Stimulated activated naive CD8-positive, alpha-beta T cell treated with anti-CD3 and anti-CD28 coated beads, Interleukin-15, Interleukin-2, amounts not matched to agents 100 U/mL and 50 U/mL, for 24 hours (primary cell): ENCODE results near the gene SYNDIG1.

Experiments used
- ATAC-seq: fragments of 150-1000 bp; cut with Tn5 transposase; one replicate; pipeline ENCODE4 v1.10.0; 2021
- DNase-seq: peaks from one replicate; pipeline ENCODE4 v3.0.0; 2021

The SYNDIG1 gene

GRCh38 chr20:24662322-24662721 is 192.9 kb downstream of the SYNDIG1 start:
- no peak for DNase-seq
- ATAC-seq: no peak

DNA sequence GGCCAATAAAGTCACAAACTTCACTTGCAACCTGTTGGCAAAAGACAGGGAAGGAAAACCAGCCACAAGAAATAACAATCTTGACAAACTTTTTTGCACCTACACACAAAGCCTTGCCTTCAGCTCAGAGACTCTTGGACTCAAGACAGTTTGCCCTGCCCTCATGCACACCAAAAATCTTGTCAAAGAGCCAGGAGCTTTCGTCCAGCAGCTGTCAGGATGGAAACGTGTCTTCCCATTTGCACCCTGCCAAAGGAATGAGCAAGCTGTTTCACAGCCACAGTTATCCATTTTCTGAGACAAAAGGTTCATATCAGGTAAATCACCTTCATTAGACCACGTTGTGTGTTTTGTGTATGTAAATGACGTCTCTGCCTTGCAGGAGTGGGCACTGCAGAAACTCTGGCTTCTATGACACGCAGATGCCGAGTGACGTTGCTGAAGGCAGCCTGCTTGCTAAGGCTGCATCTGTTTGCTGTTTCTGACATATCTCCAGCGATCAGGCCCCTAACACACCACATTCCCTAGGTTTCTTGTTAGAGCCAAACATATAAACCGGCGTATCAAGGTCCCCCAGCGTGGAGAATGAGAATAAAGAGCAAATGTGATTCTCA is 193.4 kb downstream of the SYNDIG1 start:
- DNase-seq (no peak), ATAC-seq (no peak)

- ATAC-seq (no peak), DNase-seq (no peak)
Measured at GRCh38 chr20:24663496-24663895, 194.1 kb downstream of the SYNDIG1 start.

- ATAC-seq (no peak), DNase-seq (no peak)
Measured at GRCh38 chr20:24664266-24664986, 195.0 kb downstream of the SYNDIG1 start.

DNA sequence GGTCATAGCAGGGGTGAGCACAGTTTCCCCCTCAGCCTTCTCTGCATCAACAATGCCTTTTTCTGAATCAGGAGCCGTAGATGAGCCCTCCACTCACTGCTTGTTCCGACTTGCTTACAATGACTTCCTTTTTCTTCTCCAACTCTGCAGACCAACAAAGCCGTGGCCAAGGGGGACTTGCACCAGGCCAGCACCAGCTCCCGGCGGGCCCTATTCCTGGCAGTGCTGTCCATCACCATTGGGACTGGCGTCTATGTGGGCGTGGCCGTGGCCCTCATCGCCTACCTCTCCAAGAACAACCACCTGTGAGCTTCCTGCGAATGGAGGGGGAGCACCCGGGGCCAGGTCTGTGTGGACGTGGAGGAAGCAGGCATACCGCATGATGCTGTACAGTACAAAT is 195.8 kb downstream of the SYNDIG1 start:
- DNase-seq: no peak
- ATAC-seq: no peak

DNA sequence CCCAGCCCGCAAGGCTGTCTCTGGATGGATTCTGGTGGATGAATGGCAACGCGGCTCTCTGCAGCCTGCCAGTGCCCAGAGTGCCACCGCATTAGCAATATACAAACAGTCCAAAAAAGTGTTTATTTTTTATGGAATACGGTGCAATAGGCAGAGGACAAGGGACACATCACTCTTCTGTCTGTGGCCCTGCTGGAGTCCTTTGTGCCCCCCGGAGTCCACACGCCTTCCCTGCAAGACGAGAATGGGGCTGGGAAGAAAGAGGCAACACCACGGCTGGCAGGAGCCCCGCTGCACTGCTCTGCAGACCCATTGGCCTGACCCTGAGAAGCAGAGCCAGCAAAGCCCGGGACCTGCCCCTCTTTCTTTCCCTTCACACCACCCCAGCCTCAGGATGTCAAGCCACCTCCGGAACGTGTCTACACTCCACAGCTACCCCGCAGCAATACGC is 196.3 kb downstream of the SYNDIG1 start:
- DNase-seq: no peak
- no peak for ATAC-seq

GRCh38 chr20:24667689-24668383 is 198.4 kb downstream of the SYNDIG1 start:
- DNase-seq (no peak), ATAC-seq (no peak)

- no peak for DNase-seq
- ATAC-seq: no peak
Measured at GRCh38 chr20:24668384-24668702, 198.9 kb downstream of the SYNDIG1 start.

- ATAC-seq: no peak
Measured at GRCh38 chr20:24668791-24669190, 199.4 kb downstream of the SYNDIG1 start.

GRCh38 chr20:24669701-24670100 is 200.3 kb downstream of the SYNDIG1 start:
- no peak for ATAC-seq
- no peak for DNase-seq

More at GRCh38 chr20:24668791-24669190, 199.4 kb downstream of the SYNDIG1 start:
- no peak for DNase-seq

- ATAC-seq: no peak
- no peak for DNase-seq
Measured at GRCh38 chr20:24670341-24670872, 201.0 kb downstream of the SYNDIG1 start.

GRCh38 chr20:24670981-24671380 is 201.6 kb downstream of the SYNDIG1 start:
- no peak for DNase-seq
- ATAC-seq: no peak

GRCh38 chr20:24672181-24672880 is 202.9 kb downstream of the SYNDIG1 start:
- no peak for ATAC-seq
- DNase-seq: no peak

- no peak for ATAC-seq
Measured at GRCh38 chr20:24672886-24673677, 203.7 kb downstream of the SYNDIG1 start.

DNA sequence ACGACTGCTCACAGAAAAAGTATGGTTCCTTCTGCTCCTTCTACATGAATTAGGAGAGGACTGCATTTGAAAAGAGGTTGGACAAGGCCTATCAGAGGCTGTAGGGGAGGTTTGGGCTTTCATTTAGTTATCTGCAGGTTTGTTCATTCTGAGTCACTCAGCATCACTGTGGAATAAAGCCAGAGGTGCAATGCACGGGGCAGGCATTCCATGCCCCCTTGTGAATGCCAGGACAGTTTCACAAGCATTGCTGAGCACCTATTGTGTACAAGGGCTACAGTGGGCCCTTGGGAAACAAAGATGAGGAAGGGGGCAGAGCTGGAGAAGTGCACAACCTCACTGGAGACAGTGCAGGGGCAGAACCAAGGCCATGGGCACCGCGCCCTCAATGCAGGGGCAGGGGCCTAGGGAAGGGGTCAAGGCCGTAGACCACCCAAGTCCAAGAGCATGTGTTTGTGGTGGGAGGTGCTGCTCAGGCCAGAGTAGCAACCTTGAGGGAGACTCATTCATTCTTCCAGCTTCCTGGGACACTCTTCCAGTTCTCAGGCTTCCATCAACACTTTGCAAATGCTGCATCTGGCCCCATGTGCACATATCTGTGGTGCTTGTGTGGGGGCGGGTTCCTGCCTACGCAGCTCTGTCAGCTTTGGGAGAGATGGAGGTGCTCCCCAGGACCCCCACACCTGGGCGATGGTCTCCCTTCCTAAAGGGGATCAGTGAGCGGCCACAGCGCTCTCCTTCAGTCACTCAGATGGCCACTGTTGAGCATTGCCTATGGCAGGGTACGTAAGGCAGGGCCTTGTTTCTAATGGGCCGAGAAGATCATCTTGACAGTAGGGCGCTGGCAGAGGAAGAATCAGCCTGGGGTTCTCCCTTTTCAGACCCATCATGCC is 204.5 kb downstream of the SYNDIG1 start:
- DNase-seq: no peak
- no peak for ATAC-seq

More at GRCh38 chr20:24672886-24673677, 203.7 kb downstream of the SYNDIG1 start:
- DNase-seq: no peak

- DNase-seq (no peak), ATAC-seq (no peak)
Measured at GRCh38 chr20:24674921-24675605, 205.6 kb downstream of the SYNDIG1 start.

- no peak for ATAC-seq
- no peak for DNase-seq
Measured at GRCh38 chr20:24675651-24676352, 206.4 kb downstream of the SYNDIG1 start.

- ATAC-seq (no peak), DNase-seq (no peak)
Measured at GRCh38 chr20:24676353-24676977, 207.0 kb downstream of the SYNDIG1 start.

DNA sequence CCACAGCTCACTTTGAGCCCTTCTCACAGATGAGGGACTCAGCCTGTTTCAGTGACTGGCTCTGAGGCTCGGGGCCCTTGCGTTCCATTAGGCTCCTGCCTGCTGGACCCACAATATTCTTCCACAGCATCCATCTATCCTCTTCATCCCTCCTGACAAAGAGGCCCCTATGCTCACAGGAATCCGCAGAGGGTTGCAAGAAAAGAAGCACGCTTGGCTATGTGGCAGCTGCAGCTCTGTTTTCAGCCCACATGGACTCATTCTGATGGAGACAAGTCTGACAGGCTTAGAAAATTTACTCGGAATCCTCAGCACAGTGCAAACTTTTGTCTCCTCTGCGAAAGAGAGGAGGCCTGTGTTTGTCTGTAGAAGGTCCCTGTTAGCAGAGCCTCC is 207.5 kb downstream of the SYNDIG1 start:
- no peak for DNase-seq
- ATAC-seq: no peak
